ENCODE data around the gene GDI2.

GRCh38 chr10:5735119-5735518, 78.1 kb downstream of the GDI2 start:
- TF ChIP-seq CTCF (IDR thresholded peaks at IDR 0.05), result no peak
- TF ChIP-seq POLR2A (IDR thresholded peaks at IDR 0.05), result no peak
